ENCODE data around the gene TMPRSS6.

Gene TMPRSS6

GRCh38 chr22:37121887-37122591 is 12.5 kb upstream of the TMPRSS6 start:
- peak; percentile 51; the same call in 1 of the 2 replicates for TF ChIP-seq TAF1 (IDR thresholded peaks at IDR 0.05; ENCODE audit: low read depth, low read length)
- TF ChIP-seq POU2F2 (IDR thresholded peaks at IDR 0.05; ENCODE audit: low read depth, low read length): peak; percentile 33; the same call in 1 of the 2 replicates
- TF ChIP-seq POLR2AphosphoS5 (IDR thresholded peaks at IDR 0.05; ENCODE audit: low read depth, low read length): 0 out of 2 replicates have a peak, but pooled peaks have one; percentile 23
- TF ChIP-seq POLR2A (IDR thresholded peaks at IDR 0.05; ENCODE audit: low read depth, low read length): no peak
- TF ChIP-seq SPI1 (IDR thresholded peaks at IDR 0.05; ENCODE audit: low read depth, low read length): 0 out of 2 replicates have a peak, but pooled peaks have one; percentile 6
- TF ChIP-seq PAX5 (IDR thresholded peaks at IDR 0.05; ENCODE audit: insufficient read depth, low read length, severe bottlenecking): no peak
- FAIRE-seq (peak; percentile 99), DNase-seq (ENCODE audit: insufficient read length, low spot score) (peak; percentile 78)

- TF ChIP-seq POLR2AphosphoS5 (IDR thresholded peaks at IDR 0.05; ENCODE audit: low read depth, low read length) (no peak), SPI1 (IDR thresholded peaks at IDR 0.05; ENCODE audit: low read depth, low read length) (no peak), POU2F2 (IDR thresholded peaks at IDR 0.05; ENCODE audit: low read depth, low read length) (no peak), POLR2A (IDR thresholded peaks at IDR 0.05; ENCODE audit: low read depth, low read length) (no peak), PAX5 (IDR thresholded peaks at IDR 0.05; ENCODE audit: insufficient read depth, low read length, severe bottlenecking) (no peak), TAF1 (IDR thresholded peaks at IDR 0.05; ENCODE audit: low read depth, low read length) (no peak)
- no peak for DNase-seq (ENCODE audit: insufficient read length, low spot score)
- no peak for FAIRE-seq
Measured at GRCh38 chr22:37120569-37121340, 11.2 kb upstream of the TMPRSS6 start.

- peak; percentile 81; the same call in 1 of the 2 replicates for TF ChIP-seq POU2F2 (IDR thresholded peaks at IDR 0.05; ENCODE audit: low read depth, low read length)
- no peak for TF ChIP-seq POLR2A (IDR thresholded peaks at IDR 0.05; ENCODE audit: low read depth, low read length)
- peak; percentile 95 for FAIRE-seq
- DNase-seq (ENCODE audit: insufficient read length, low spot score): no peak
Measured at GRCh38 chr22:37119872-37120271, 10.4 kb upstream of the TMPRSS6 start.

- DNase-seq (ENCODE audit: insufficient read length, low spot score): no peak
- FAIRE-seq: no peak
- TF ChIP-seq POU2F2 (IDR thresholded peaks at IDR 0.05; ENCODE audit: low read depth, low read length) (no peak), POLR2AphosphoS5 (IDR thresholded peaks at IDR 0.05; ENCODE audit: low read depth, low read length) (no peak), POLR2A (IDR thresholded peaks at IDR 0.05; ENCODE audit: low read depth, low read length) (no peak), PAX5 (IDR thresholded peaks at IDR 0.05; ENCODE audit: insufficient read depth, low read length, severe bottlenecking) (no peak), SPI1 (IDR thresholded peaks at IDR 0.05; ENCODE audit: low read depth, low read length) (no peak), TAF1 (IDR thresholded peaks at IDR 0.05; ENCODE audit: low read depth, low read length) (no peak)
Measured at GRCh38 chr22:37118083-37118482, 8.6 kb upstream of the TMPRSS6 start.

GRCh38 chr22:37117092-37117491 is 7.6 kb upstream of the TMPRSS6 start:
- DNase-seq (ENCODE audit: insufficient read length, low spot score) (no peak), FAIRE-seq (no peak)
- no peak for TF ChIP-seq POLR2AphosphoS5 (IDR thresholded peaks at IDR 0.05; ENCODE audit: low read depth, low read length)
- TF ChIP-seq POU2F2 (IDR thresholded peaks at IDR 0.05; ENCODE audit: low read depth, low read length): no peak
- no peak for TF ChIP-seq PAX5 (IDR thresholded peaks at IDR 0.05; ENCODE audit: insufficient read depth, low read length, severe bottlenecking)
- no peak for TF ChIP-seq SPI1 (IDR thresholded peaks at IDR 0.05; ENCODE audit: low read depth, low read length)
- no peak for TF ChIP-seq POLR2A (IDR thresholded peaks at IDR 0.05; ENCODE audit: low read depth, low read length)
- no peak for TF ChIP-seq TAF1 (IDR thresholded peaks at IDR 0.05; ENCODE audit: low read depth, low read length)

GRCh38 chr22:37115032-37115431 is 5.5 kb upstream of the TMPRSS6 start:
- FAIRE-seq (no peak), DNase-seq (ENCODE audit: insufficient read length, low spot score) (no peak)

GRCh38 chr22:37113757-37114156 is 4.2 kb upstream of the TMPRSS6 start:
- no peak for TF ChIP-seq SPI1 (IDR thresholded peaks at IDR 0.05; ENCODE audit: low read depth, low read length)
- TF ChIP-seq POU2F2 (IDR thresholded peaks at IDR 0.05; ENCODE audit: low read depth, low read length): no peak
- TF ChIP-seq PAX5 (IDR thresholded peaks at IDR 0.05; ENCODE audit: insufficient read depth, low read length, severe bottlenecking): no peak
- TF ChIP-seq TAF1 (IDR thresholded peaks at IDR 0.05; ENCODE audit: low read depth, low read length): no peak
- no peak for TF ChIP-seq POLR2AphosphoS5 (IDR thresholded peaks at IDR 0.05; ENCODE audit: low read depth, low read length)
- no peak for TF ChIP-seq POLR2A (IDR thresholded peaks at IDR 0.05; ENCODE audit: low read depth, low read length)
- FAIRE-seq: no peak
- DNase-seq (ENCODE audit: insufficient read length, low spot score): no peak

More at GRCh38 chr22:37115032-37115431, 5.5 kb upstream of the TMPRSS6 start:
- TF ChIP-seq POLR2AphosphoS5 (IDR thresholded peaks at IDR 0.05; ENCODE audit: low read depth, low read length) (no peak), POLR2A (IDR thresholded peaks at IDR 0.05; ENCODE audit: low read depth, low read length) (no peak), PAX5 (IDR thresholded peaks at IDR 0.05; ENCODE audit: insufficient read depth, low read length, severe bottlenecking) (no peak), POU2F2 (IDR thresholded peaks at IDR 0.05; ENCODE audit: low read depth, low read length) (no peak), TAF1 (IDR thresholded peaks at IDR 0.05; ENCODE audit: low read depth, low read length) (no peak), SPI1 (IDR thresholded peaks at IDR 0.05; ENCODE audit: low read depth, low read length) (no peak)

GRCh38 chr22:37112084-37112728 is 2.7 kb upstream of the TMPRSS6 start:
- DNase-seq (ENCODE audit: insufficient read length, low spot score): no peak
- no peak for FAIRE-seq
- no peak for TF ChIP-seq SPI1 (IDR thresholded peaks at IDR 0.05; ENCODE audit: low read depth, low read length)

GRCh38 chr22:37111156-37111717 is 1.7 kb upstream of the TMPRSS6 start:
- DNase-seq (ENCODE audit: insufficient read length, low spot score) (no peak), FAIRE-seq (peak; percentile 74)
- TF ChIP-seq SPI1 (IDR thresholded peaks at IDR 0.05; ENCODE audit: low read depth, low read length) (no peak), PAX5 (IDR thresholded peaks at IDR 0.05; ENCODE audit: insufficient read depth, low read length, severe bottlenecking) (no peak), TAF1 (IDR thresholded peaks at IDR 0.05; ENCODE audit: low read depth, low read length) (no peak), POLR2AphosphoS5 (IDR thresholded peaks at IDR 0.05; ENCODE audit: low read depth, low read length) (no peak), POU2F2 (IDR thresholded peaks at IDR 0.05; ENCODE audit: low read depth, low read length) (no peak), POLR2A (IDR thresholded peaks at IDR 0.05; ENCODE audit: low read depth, low read length) (no peak)
